Activated T-cell treated with anti-CD3 and anti-CD28 coated beads, Interleukin-2, amount 50 U/mL, for 4 hours (primary cell): ENCODE results near the gene MTMR12. TPM values are rescaled to one million over a fixed set of nuclear protein-coding genes. Genes with fewer than 3 reads are reported as not detected.

ENCODE experiments used
- ATAC-seq, 2 donors: fragments of 200-7000 bp; cut with Tn5 transposase; one replicate each; pipeline ENCODE4 v1.10.0; 2021
- DNase-seq: peaks from one replicate; pipeline ENCODE4 v3.0.0-alpha.2; 2020
- H3K27me3 Mint-ChIP-seq: one replicate; pipeline ENCODE4 v1.8.0; 2021; ENCODE audit warnings: low read depth, mixed read lengths
- H3K36me3 Mint-ChIP-seq: one replicate; pipeline ENCODE4 v1.8.0; 2022; ENCODE audit warnings: mixed read lengths; ENCODE audit not compliant: insufficient read depth
- H3K4me1 Mint-ChIP-seq: one replicate; pipeline ENCODE4 v1.8.0; 2021; ENCODE audit warnings: low read depth, mixed read lengths
- H3K4me3 Mint-ChIP-seq: one replicate; pipeline ENCODE4 v1.8.0; 2021; ENCODE audit warnings: mild to moderate bottlenecking, moderate library complexity, mixed read lengths
- H3K9me3 Mint-ChIP-seq: one replicate; pipeline ENCODE4 v1.8.0; 2021; ENCODE audit warnings: mixed read lengths
- total RNA-seq, 3 donors: library from RNA; stranded (reverse); gene quantifications; one replicate each; pipeline ENCODE4 v1.2.1, GENCODE V29; 2021

The MTMR12 gene
- total RNA-seq, 3 donors from 2014 or later, result 19.9 to 23.9 (median 22.8) TPM

GRCh38 chr5:32207355-32207634 is 105.4 kb downstream of the MTMR12 start:
- Mint-ChIP-seq H3K4me1 (peaks cover 14% of the 10 kb centered on the region), H3K36me3 (no peaks in the 10 kb centered on the region), H3K27me3 (peaks cover 3% of the 10 kb centered on the region), H3K9me3 (no peaks in the 10 kb centered on the region), H3K4me3 (no peak overlapping the region)
- DNase-seq (no peak), ATAC-seq (no peak)

GRCh38 chr5:32206509-32207354 is 106.0 kb downstream of the MTMR12 start:
- H3K4me3 Mint-ChIP-seq, result no peak overlapping the region
- no peak for ATAC-seq
- H3K27me3 Mint-ChIP-seq, result peaks cover 3% of the 10 kb centered on the region
- H3K4me1 Mint-ChIP-seq, result peaks cover 14% of the 10 kb centered on the region
- H3K9me3 Mint-ChIP-seq, result no peaks in the 10 kb centered on the region
- no peaks in the 10 kb centered on the region for H3K36me3 Mint-ChIP-seq
- no peak for DNase-seq

- DNase-seq (no peak), ATAC-seq (no peak)
- H3K9me3 Mint-ChIP-seq, result no peaks in the 10 kb centered on the region
- H3K36me3 Mint-ChIP-seq, result no peaks in the 10 kb centered on the region
- H3K27me3 Mint-ChIP-seq, result peaks cover 6% of the 10 kb centered on the region
- H3K4me1 Mint-ChIP-seq, result peaks cover 12% of the 10 kb centered on the region
- H3K4me3 Mint-ChIP-seq, result no peak overlapping the region
These were observed 106.7 kb downstream of the MTMR12 start for GRCh38 chr5:32206053-32206452.

- Mint-ChIP-seq H3K9me3 (no peaks in the 10 kb centered on the region), H3K27me3 (peaks cover 6% of the 10 kb centered on the region), H3K36me3 (no peaks in the 10 kb centered on the region), H3K4me3 (no peak overlapping the region), H3K4me1 (peaks cover 4% of the 10 kb centered on the region)
- no peak for DNase-seq
- no peak for ATAC-seq
These were observed 110.3 kb downstream of the MTMR12 start for GRCh38 chr5:32202394-32202793.

- H3K9me3 Mint-ChIP-seq, result no peaks in the 10 kb centered on the region
- peaks cover 2% of the 10 kb centered on the region for H3K4me1 Mint-ChIP-seq
- DNase-seq (no peak), ATAC-seq (no peak)
- H3K27me3 Mint-ChIP-seq, result peaks cover 6% of the 10 kb centered on the region
- H3K4me3 Mint-ChIP-seq, result no peak overlapping the region
- H3K36me3 Mint-ChIP-seq, result no peaks in the 10 kb centered on the region
These were observed 111.5 kb downstream of the MTMR12 start for GRCh38 chr5:32201122-32201753.

- no peaks in the 10 kb centered on the region for H3K9me3 Mint-ChIP-seq
- no peak for DNase-seq
- no peaks in the 10 kb centered on the region for H3K36me3 Mint-ChIP-seq
- H3K4me1 Mint-ChIP-seq, result no peaks in the 10 kb centered on the region
- peaks cover 11% of the 10 kb centered on the region for H3K27me3 Mint-ChIP-seq
- ATAC-seq, result no peak
- no peak overlapping the region for H3K4me3 Mint-ChIP-seq
These were observed 115.7 kb downstream of the MTMR12 start for GRCh38 chr5:32197032-32197431.

GRCh38 chr5:32195265-32195664 is 117.5 kb downstream of the MTMR12 start:
- no peak for ATAC-seq
- Mint-ChIP-seq H3K4me3 (no peak overlapping the region), H3K36me3 (no peaks in the 10 kb centered on the region), H3K4me1 (no peaks in the 10 kb centered on the region), H3K27me3 (peaks cover 7% of the 10 kb centered on the region), H3K9me3 (no peaks in the 10 kb centered on the region)
- DNase-seq, result no peak

- Mint-ChIP-seq H3K9me3 (no peaks in the 10 kb centered on the region), H3K36me3 (no peaks in the 10 kb centered on the region), H3K4me3 (no peak overlapping the region), H3K27me3 (peaks cover 7% of the 10 kb centered on the region), H3K4me1 (no peaks in the 10 kb centered on the region)
- DNase-seq, result no peak
- ATAC-seq, result no peak
These were observed 119.1 kb downstream of the MTMR12 start for GRCh38 chr5:32193591-32193990.

- no peak overlapping the region for H3K4me3 Mint-ChIP-seq
- H3K36me3 Mint-ChIP-seq, result no peaks in the 10 kb centered on the region
- ATAC-seq (no peak), DNase-seq (no peak)
- no peaks in the 10 kb centered on the region for H3K9me3 Mint-ChIP-seq
- H3K27me3 Mint-ChIP-seq, result peaks cover 7% of the 10 kb centered on the region
- no peaks in the 10 kb centered on the region for H3K4me1 Mint-ChIP-seq
These were observed 122.6 kb downstream of the MTMR12 start for GRCh38 chr5:32190095-32190494.

GRCh38 chr5:32187675-32188074 is 125.1 kb downstream of the MTMR12 start:
- H3K27me3 Mint-ChIP-seq, result no peaks in the 10 kb centered on the region
- no peaks in the 10 kb centered on the region for H3K9me3 Mint-ChIP-seq
- DNase-seq (no peak), ATAC-seq (no peak)
- no peak overlapping the region for H3K4me3 Mint-ChIP-seq
- H3K36me3 Mint-ChIP-seq, result no peaks in the 10 kb centered on the region
- H3K4me1 Mint-ChIP-seq, result peaks cover 2% of the 10 kb centered on the region

GRCh38 chr5:32182463-32183063 is 130.2 kb downstream of the MTMR12 start:
- no peak for ATAC-seq

More at GRCh38 chr5:32182463-32183063, 130.2 kb downstream of the MTMR12 start:
- no peaks in the 10 kb centered on the region for H3K36me3 Mint-ChIP-seq
- no peaks in the 10 kb centered on the region for H3K9me3 Mint-ChIP-seq
- H3K4me1 Mint-ChIP-seq, result peaks cover 2% of the 10 kb centered on the region
- peaks cover 3% of the 10 kb centered on the region for H3K27me3 Mint-ChIP-seq
- no peak for DNase-seq
- H3K4me3 Mint-ChIP-seq, result no peak overlapping the region

Other genes starting within 250 kb of the MTMR12 start
- gene GOLPH3, start 138.6 kb downstream of the MTMR12 start, total RNA-seq, result 100 to 1,000 TPM; 108 to 116 (median 113) TPM
- gene ZFR, start 131.8 kb upstream of the MTMR12 start, total RNA-seq, result 10 to 100 TPM; 76.9 to 83.3 (median 80.4) TPM